Mesenchymal stem cell (in vitro differentiated cells and primary cell): Measurements from ENCODE around the gene TBC1D22A.

ENCODE experiments used
- DNase-seq: peaks from one replicate; pipeline ENCODE4 v3.0.0-alpha.2; 2013
- H2AFZ ChIP-seq: one replicate; pipeline ENCODE4 v1.6.1; 2013; ENCODE audit warnings: low read depth, mild to moderate bottlenecking, control low read depth, inconsistent platforms, low read length, moderate library complexity
- H2AK5ac ChIP-seq: 2 replicates; pipeline ENCODE4 v1.6.1; 2013; ENCODE audit warnings: low read length, moderate library complexity, mild to moderate bottlenecking, inconsistent platforms; ENCODE audit not compliant: severe bottlenecking
- H2BK120ac ChIP-seq: one replicate; pipeline ENCODE4 v1.6.1; 2013; ENCODE audit warnings: low read depth, mild to moderate bottlenecking, inconsistent platforms, low read length, moderate library complexity
- H2BK12ac ChIP-seq, 2 experiments: one replicate each; pipeline ENCODE4 v1.6.1; 2013; ENCODE audit warnings: inconsistent platforms in 2 of 2, low read length in 2 of 2, mild to moderate bottlenecking in 2 of 2, moderate library complexity in 2 of 2, control low read depth in 1 of 2
- H2BK15ac ChIP-seq: one replicate; pipeline ENCODE4 v1.6.1; 2013; ENCODE audit warnings: mild to moderate bottlenecking, low read depth, inconsistent platforms; ENCODE audit not compliant: poor library complexity, severe bottlenecking
- H2BK5ac ChIP-seq: 2 replicates; pipeline ENCODE4 v1.6.1; 2013; ENCODE audit warnings: low read depth, mild to moderate bottlenecking, low read length, control low read depth, inconsistent platforms; ENCODE audit not compliant: poor library complexity, severe bottlenecking
- H3K14ac ChIP-seq, 2 experiments: one replicate each; pipeline ENCODE4 v1.6.1; 2013; ENCODE audit warnings: inconsistent platforms in 2 of 2, low read length in 2 of 2, control low read depth in 1 of 2, mild to moderate bottlenecking in 1 of 2, moderate library complexity in 1 of 2
- H3K18ac ChIP-seq, 2 experiments: one replicate each; pipeline ENCODE4 v1.6.1; 2013; ENCODE audit warnings: inconsistent platforms in 2 of 2, low read length in 2 of 2, control low read depth in 1 of 2, low read depth in 1 of 2, mild to moderate bottlenecking in 1 of 2
- H3K23ac ChIP-seq, 2 experiments: one replicate each; pipeline ENCODE4 v1.6.1; 2013; ENCODE audit warnings: inconsistent platforms in 2 of 2, low read length in 2 of 2, mild to moderate bottlenecking in 2 of 2, moderate library complexity in 2 of 2, control low read depth in 1 of 2
- H3K27ac ChIP-seq: 2 replicates; pipeline ENCODE4 v1.5.1; 2013; ENCODE audit warnings: mild to moderate bottlenecking, moderate library complexity, low read length, control low read depth, inconsistent platforms; ENCODE audit not compliant: poor library complexity, severe bottlenecking
- H3K27me3 ChIP-seq, 2 experiments: 2 replicates each; pipeline versions ENCODE4 v1.6.1 to v1.7.0; 2013; ENCODE audit warnings: low read length in 2 of 2, mild to moderate bottlenecking in 2 of 2, moderate library complexity in 2 of 2, control low read depth in 1 of 2, inconsistent platforms in 1 of 2; ENCODE audit not compliant: control insufficient read depth in 1 of 2, insufficient read depth in 1 of 2
- H3K36me3 ChIP-seq, 2 experiments: 2 replicates each; pipeline versions ENCODE4 v1.6.1 to v1.7.0; 2013; ENCODE audit warnings: low read length in 2 of 2, control low read depth in 1 of 2, inconsistent platforms in 1 of 2, low read depth in 1 of 2, mild to moderate bottlenecking in 1 of 2; ENCODE audit not compliant: insufficient read depth in 2 of 2, control insufficient read depth in 1 of 2
- H3K4ac ChIP-seq, 2 experiments: one replicate each; pipeline ENCODE4 v1.6.1; 2013; ENCODE audit warnings: inconsistent platforms in 2 of 2, low read length in 2 of 2, mild to moderate bottlenecking in 2 of 2, moderate library complexity in 2 of 2, control low read depth in 1 of 2, low read depth in 1 of 2
- H3K4me1 ChIP-seq: 2 replicates; pipeline ENCODE4 v1.6.1; 2013; ENCODE audit warnings: low read depth, low read length, control low read depth; ENCODE audit not compliant: control insufficient read depth, insufficient read depth
- H3K4me2 ChIP-seq: 2 replicates; pipeline ENCODE4 v1.6.1; 2013; ENCODE audit warnings: low read length, mild to moderate bottlenecking, inconsistent platforms; ENCODE audit not compliant: poor library complexity, severe bottlenecking
- H3K4me3 ChIP-seq, 2 experiments: 2 replicates each; pipeline versions ENCODE4 v1.5.1 to v1.7.0; 2013; ENCODE audit warnings: low read length in 2 of 2, mild to moderate bottlenecking in 2 of 2, control low read depth in 1 of 2, low read depth in 1 of 2; ENCODE audit not compliant: insufficient read depth in 1 of 2
- H3K79me1 ChIP-seq: replicated peaks from 2 replicates; pipeline ENCODE4 v1.6.1; 2013; ENCODE audit warnings: mild to moderate bottlenecking, control low read depth, low read length, inconsistent platforms; ENCODE audit not compliant: poor library complexity, severe bottlenecking
- H3K9ac ChIP-seq: 2 replicates; pipeline ENCODE4 v1.7.0; 2013; ENCODE audit warnings: mild to moderate bottlenecking, low read length, moderate library complexity
- H3K9me3 ChIP-seq: 2 replicates; pipeline ENCODE4 v1.7.0; 2013; ENCODE audit warnings: mild to moderate bottlenecking, low read length; ENCODE audit not compliant: control insufficient read depth
- H4K8ac ChIP-seq: one replicate; pipeline ENCODE4 v1.6.1; 2013; ENCODE audit warnings: inconsistent platforms, mild to moderate bottlenecking, low read length, moderate library complexity
- H4K91ac ChIP-seq: one replicate; pipeline ENCODE4 v1.6.1; 2013; ENCODE audit warnings: mild to moderate bottlenecking, low read length, inconsistent platforms
- WGBS: methylation state at CpG from one replicate; pipeline ENCODE4 v1.1.7; 2013; ENCODE audit warnings: mixed read lengths; 5-methylcytosine and 5-hydroxymethylcytosine counted together

Gene TBC1D22A

GRCh38 chr22:46881373-46882118 lies 119.1 kb downstream of the TBC1D22A start:
- Histone ChIP-seq H4K91ac (no peak overlapping the region), H3K9ac (no peak overlapping the region), H2BK120ac (no peak overlapping the region), H3K4me2 (no peak overlapping the region), H4K8ac (no peak overlapping the region), H3K14ac (no peak overlapping the region), H2BK12ac (no peak overlapping the region), H3K23ac (no peak overlapping the region), H3K36me3 (peaks cover 6 to 49% of the 10 kb centered on the region in 2 experiments), H2AFZ (no peak overlapping the region), H3K79me1 (peaks cover 55% of the 10 kb centered on the region), H3K4me3 (no peak overlapping the region), H3K4me1 (peaks cover 9% of the 10 kb centered on the region), H2BK5ac (no peak overlapping the region), H3K9me3 (no peaks in the 10 kb centered on the region), H3K27ac (no peak overlapping the region), H3K4ac (no peak overlapping the region), H2AK5ac (no peak overlapping the region), H3K27me3 (no peaks in the 10 kb centered on the region), H3K18ac (no peak overlapping the region), H2BK15ac (no peak overlapping the region)
- DNase-seq = peak; percentile 6
- WGBS = 93% methylated on average over 11 of the region's 11 CpGs

DNA sequence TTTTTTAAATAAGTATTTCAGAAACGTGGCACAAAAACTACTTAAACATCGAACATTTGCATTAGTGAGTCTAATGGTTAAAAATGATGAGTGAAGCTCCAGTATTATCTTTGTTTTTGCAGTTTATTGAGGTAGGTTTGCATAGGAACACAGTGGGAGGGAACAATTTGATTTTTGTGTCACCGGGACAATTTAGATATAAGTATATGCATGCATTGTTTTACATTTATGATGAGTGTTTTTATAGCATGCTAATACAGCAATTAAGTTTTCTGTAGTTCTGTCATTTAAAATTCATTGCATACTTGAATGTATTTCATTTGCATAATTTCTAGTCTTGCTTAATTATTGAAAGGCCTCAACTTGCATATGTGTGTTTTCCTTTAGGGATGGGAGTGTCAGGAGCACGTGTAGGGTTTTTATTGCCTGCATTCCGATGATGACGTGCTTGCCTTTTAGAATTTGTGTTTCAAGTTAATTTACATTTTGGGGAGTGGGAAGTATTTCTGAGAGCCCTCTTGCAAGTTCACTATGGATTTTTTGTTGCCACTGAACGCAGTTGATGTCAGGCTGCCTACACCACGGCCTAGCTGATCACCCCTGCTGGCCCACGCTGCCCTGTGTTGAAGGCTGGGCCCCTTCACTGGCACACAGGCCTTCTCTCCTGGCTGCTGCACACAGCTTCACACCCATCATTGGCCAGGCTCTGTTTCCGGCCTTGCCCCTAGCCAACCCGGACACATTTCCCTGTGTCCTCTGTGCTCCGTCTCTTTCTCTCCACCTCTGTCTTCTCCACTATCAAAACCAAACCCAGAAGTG lies 120.9 kb downstream of the TBC1D22A start:
- H2AK5ac ChIP-seq = no peak overlapping the region
- H3K14ac ChIP-seq = peak overlapping the region in 1 of 2 experiments; percentile 68
- no peak overlapping the region for H4K91ac ChIP-seq
- no peak overlapping the region for H3K4me3 ChIP-seq
- peaks cover 8% of the 10 kb centered on the region for H3K4me1 ChIP-seq
- no peaks in the 10 kb centered on the region for H3K27me3 ChIP-seq
- peaks cover 62% of the 10 kb centered on the region for H3K79me1 ChIP-seq
- 80% methylated on average over 11 of the region's 12 CpGs for WGBS
- no peak overlapping the region for H2BK5ac ChIP-seq
- no peaks in the 10 kb centered on the region for H3K9me3 ChIP-seq
- no peak overlapping the region for H3K23ac ChIP-seq
- no peak overlapping the region for H3K4me2 ChIP-seq
- H2BK120ac ChIP-seq = no peak overlapping the region
- H3K4ac ChIP-seq = no peak overlapping the region
- H3K36me3 ChIP-seq = peaks cover 6 to 54% of the 10 kb centered on the region in 2 experiments
- no peak overlapping the region for H2AFZ ChIP-seq
- H2BK15ac ChIP-seq = no peak overlapping the region
- no peak overlapping the region for H4K8ac ChIP-seq
- no peak overlapping the region for H2BK12ac ChIP-seq
- H3K27ac ChIP-seq = no peak overlapping the region
- no peak overlapping the region for H3K9ac ChIP-seq
- no peak for DNase-seq
- H3K18ac ChIP-seq = no peak overlapping the region

DNA sequence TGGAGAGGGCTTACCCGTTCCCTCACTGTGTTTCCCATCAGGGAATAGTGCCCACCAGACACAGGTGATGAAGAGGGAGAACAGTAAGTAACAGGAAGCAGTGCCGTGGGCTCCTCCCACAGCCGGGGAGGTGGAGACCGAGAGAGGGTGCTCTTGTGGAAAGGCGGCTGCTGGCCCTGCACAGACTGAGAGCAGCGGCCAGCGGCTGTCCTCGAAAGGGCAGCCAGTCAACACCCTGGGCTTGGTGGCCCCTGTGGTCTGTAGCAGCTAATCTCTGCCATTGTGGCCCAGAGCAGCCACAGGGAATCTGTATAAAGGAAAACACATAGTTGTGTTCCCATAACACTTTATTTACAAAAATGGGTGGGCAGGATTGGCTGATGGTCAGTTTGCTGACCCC lies 121.9 kb downstream of the TBC1D22A start:
- 94% methylated on average over 8 of the region's 8 CpGs for WGBS
- peak overlapping the region in 1 of 2 experiments; percentile 66 for H3K14ac ChIP-seq

DNA sequence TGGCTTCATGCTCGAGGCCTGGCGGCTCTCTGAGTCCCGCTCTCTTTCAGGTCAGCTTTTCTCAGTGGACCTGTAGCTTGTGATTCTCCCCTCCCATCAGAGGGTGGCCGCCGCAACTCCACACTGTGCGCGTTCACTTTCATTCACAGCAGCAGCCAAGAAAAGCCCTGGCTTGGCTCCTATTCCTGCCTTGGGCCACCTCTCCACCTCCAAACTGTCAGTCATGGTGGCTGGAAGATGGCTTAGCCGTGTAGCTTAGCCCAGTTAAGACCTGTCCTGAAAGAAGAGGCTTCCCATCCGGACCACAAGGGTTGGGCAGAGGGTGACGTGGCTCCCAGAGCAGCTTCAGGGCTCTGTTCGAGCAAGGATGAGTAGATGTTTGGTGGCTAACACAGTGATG lies 125.5 kb downstream of the TBC1D22A start:
- Histone ChIP-seq H2BK5ac (no peak overlapping the region), H3K23ac (no peak overlapping the region), H3K27me3 (no peaks in the 10 kb centered on the region), H3K9ac (no peak overlapping the region), H3K27ac (no peak overlapping the region), H3K4me2 (no peak overlapping the region), H2AK5ac (no peak overlapping the region), H3K79me1 (peaks cover 51% of the 10 kb centered on the region), H2BK120ac (no peak overlapping the region), H3K4ac (no peak overlapping the region), H2BK12ac (no peak overlapping the region), H3K18ac (no peak overlapping the region), H3K4me3 (no peak overlapping the region), H4K8ac (no peak overlapping the region), H3K4me1 (no peaks in the 10 kb centered on the region), H2AFZ (no peak overlapping the region), H2BK15ac (no peak overlapping the region), H3K14ac (no peak overlapping the region), H3K9me3 (no peaks in the 10 kb centered on the region), H3K36me3 (peaks cover 15 to 45% of the 10 kb centered on the region in 2 experiments), H4K91ac (no peak overlapping the region)
- WGBS = 95% methylated on average over 11 of the region's 11 CpGs
- no peak for DNase-seq

More for the DNA sequence above, 121.9 kb downstream of the TBC1D22A start:
- H3K9ac ChIP-seq = no peak overlapping the region
- no peak overlapping the region for H2BK15ac ChIP-seq
- peaks cover 6 to 54% of the 10 kb centered on the region in 2 experiments for H3K36me3 ChIP-seq
- H3K4me2 ChIP-seq = no peak overlapping the region
- H2AK5ac ChIP-seq = no peak overlapping the region
- H3K4me1 ChIP-seq = peaks cover 6% of the 10 kb centered on the region
- no peak overlapping the region for H2BK120ac ChIP-seq
- H2BK12ac ChIP-seq = peak overlapping the region in 1 of 2 experiments; percentile 7
- no peak overlapping the region for H2BK5ac ChIP-seq
- no peaks in the 10 kb centered on the region for H3K27me3 ChIP-seq
- H3K4ac ChIP-seq = no peak overlapping the region
- H4K91ac ChIP-seq = peak overlapping the region; percentile 27
- H3K4me3 ChIP-seq = no peak overlapping the region
- no peaks in the 10 kb centered on the region for H3K9me3 ChIP-seq
- H3K27ac ChIP-seq = no peak overlapping the region
- DNase-seq = no peak
- no peak overlapping the region for H3K23ac ChIP-seq
- H4K8ac ChIP-seq = no peak overlapping the region
- H2AFZ ChIP-seq = no peak overlapping the region
- H3K79me1 ChIP-seq = peaks cover 62% of the 10 kb centered on the region
- H3K18ac ChIP-seq = no peak overlapping the region
